RWPE2 (cell line): ENCODE measurements around the gene HES1.

Experiments
- ATAC-seq: fragments of 200-7000 bp; cut with Tn5 transposase; 3 replicates; pipeline ENCODE4 v1.9.1; 2021; ENCODE audit warnings: low read depth
- DNase-seq: peaks from one replicate; pipeline ENCODE4 v3.0.0-alpha.2; 2020; ENCODE audit warnings: low spot score
- H3K27ac ChIP-seq: fragments of 450-650 bp; 2 replicates; pipeline ENCODE4 v1.5.1; 2017; ENCODE audit warnings: mild to moderate bottlenecking; ENCODE audit not compliant: poor library complexity, severe bottlenecking
- H3K27me3 ChIP-seq: fragments of 250-450 bp; sonication (Bioruptor Pico); 2 replicates; pipeline ENCODE4 v1.5.1; 2021; ENCODE audit warnings: mild to moderate bottlenecking, moderate library complexity; ENCODE audit not compliant: insufficient read depth, poor library complexity, severe bottlenecking
- H3K36me3 ChIP-seq: fragments of 250-450 bp; sonication (Bioruptor Pico); 2 replicates; pipeline ENCODE4 v1.5.1; 2020; ENCODE audit warnings: low read depth, mild to moderate bottlenecking, moderate library complexity
- H3K4me1 ChIP-seq: fragments of 250-450 bp; sonication (Bioruptor Pico); 2 replicates; pipeline ENCODE4 v1.5.1; 2021; ENCODE audit warnings: mild to moderate bottlenecking, moderate library complexity; ENCODE audit not compliant: insufficient read depth, poor library complexity, severe bottlenecking
- H3K4me3 ChIP-seq: fragments of 250-450 bp; sonication (Bioruptor Pico); 2 replicates; pipeline ENCODE4 v1.5.1; 2021; ENCODE audit warnings: mild to moderate bottlenecking, moderate library complexity; ENCODE audit not compliant: severe bottlenecking
- H3K9me3 ChIP-seq: fragments of 250-450 bp; sonication (Bioruptor Pico); 2 replicates; pipeline ENCODE4 v1.5.1; 2021; ENCODE audit warnings: mild to moderate bottlenecking, moderate library complexity; ENCODE audit not compliant: severe bottlenecking
- TF ChIP-seq, protein P1 (sequence below): fragments of 450-650 bp; IDR thresholded peaks from one replicate; pipeline ENCODE4 v1.5.1; 2017; ENCODE audit warnings: mild to moderate bottlenecking, moderate library complexity; ENCODE audit not compliant: poor library complexity, severe bottlenecking

HES1 gene

DNA sequence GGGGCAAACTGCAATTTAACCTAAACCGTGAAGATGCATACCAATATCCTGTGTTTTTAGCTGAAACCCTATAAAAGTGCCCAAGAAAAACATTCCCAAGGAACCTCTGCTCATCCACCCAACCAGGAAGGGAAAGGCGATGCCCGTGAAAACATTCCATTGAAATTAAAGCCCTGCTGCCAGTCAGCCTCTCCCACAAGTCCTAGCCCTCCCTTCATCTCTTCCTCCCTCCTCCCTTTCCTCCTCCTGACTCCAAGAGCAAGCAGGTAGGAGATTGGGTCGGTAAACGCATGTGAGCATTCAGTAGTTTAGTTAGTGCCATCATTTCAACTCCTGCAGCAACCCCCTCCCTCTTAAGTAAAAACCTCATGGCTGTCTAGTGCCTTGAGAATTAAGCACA lies 27.7 kb downstream of the HES1 start:
- no peak overlapping the region for H3K27ac ChIP-seq
- peaks cover 4% of the 10 kb centered on the region for H3K4me1 ChIP-seq
- no peaks in the 10 kb centered on the region for H3K27me3 ChIP-seq
- DNase-seq (no peak), ATAC-seq (no peak)
- TF ChIP-seq, protein P1, sequence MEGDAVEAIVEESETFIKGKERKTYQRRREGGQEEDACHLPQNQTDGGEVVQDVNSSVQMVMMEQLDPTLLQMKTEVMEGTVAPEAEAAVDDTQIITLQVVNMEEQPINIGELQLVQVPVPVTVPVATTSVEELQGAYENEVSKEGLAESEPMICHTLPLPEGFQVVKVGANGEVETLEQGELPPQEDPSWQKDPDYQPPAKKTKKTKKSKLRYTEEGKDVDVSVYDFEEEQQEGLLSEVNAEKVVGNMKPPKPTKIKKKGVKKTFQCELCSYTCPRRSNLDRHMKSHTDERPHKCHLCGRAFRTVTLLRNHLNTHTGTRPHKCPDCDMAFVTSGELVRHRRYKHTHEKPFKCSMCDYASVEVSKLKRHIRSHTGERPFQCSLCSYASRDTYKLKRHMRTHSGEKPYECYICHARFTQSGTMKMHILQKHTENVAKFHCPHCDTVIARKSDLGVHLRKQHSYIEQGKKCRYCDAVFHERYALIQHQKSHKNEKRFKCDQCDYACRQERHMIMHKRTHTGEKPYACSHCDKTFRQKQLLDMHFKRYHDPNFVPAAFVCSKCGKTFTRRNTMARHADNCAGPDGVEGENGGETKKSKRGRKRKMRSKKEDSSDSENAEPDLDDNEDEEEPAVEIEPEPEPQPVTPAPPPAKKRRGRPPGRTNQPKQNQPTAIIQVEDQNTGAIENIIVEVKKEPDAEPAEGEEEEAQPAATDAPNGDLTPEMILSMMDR, result no peak
- no peaks in the 10 kb centered on the region for H3K9me3 ChIP-seq
- H3K36me3 ChIP-seq, result no peaks in the 10 kb centered on the region
- no peak overlapping the region for H3K4me3 ChIP-seq

DNA sequence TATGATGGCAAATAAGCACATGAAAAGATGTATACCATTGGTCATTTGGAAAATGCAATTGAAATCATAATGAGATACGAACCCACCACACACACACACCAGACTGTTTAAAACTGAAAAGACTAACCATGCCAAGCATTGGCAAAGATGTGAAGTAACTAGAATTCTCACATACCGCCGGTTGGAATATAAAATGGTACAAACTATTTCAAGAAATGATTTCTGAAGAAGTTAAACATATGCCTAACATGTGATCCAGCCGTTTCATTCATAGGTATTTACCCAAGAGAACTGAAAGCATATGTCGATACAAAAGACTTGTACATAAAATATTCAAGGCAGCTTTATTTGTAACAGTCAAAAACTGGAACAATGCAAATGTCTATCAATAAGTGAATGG lies 28.9 kb downstream of the HES1 start:
- Histone ChIP-seq H3K4me3 (no peak overlapping the region), H3K36me3 (no peaks in the 10 kb centered on the region), H3K4me1 (peaks cover 4% of the 10 kb centered on the region), H3K27me3 (no peaks in the 10 kb centered on the region), H3K9me3 (no peaks in the 10 kb centered on the region), H3K27ac (no peak overlapping the region)
- ATAC-seq (no peak), DNase-seq (no peak)
- TF ChIP-seq, protein P1, result no peak

DNA sequence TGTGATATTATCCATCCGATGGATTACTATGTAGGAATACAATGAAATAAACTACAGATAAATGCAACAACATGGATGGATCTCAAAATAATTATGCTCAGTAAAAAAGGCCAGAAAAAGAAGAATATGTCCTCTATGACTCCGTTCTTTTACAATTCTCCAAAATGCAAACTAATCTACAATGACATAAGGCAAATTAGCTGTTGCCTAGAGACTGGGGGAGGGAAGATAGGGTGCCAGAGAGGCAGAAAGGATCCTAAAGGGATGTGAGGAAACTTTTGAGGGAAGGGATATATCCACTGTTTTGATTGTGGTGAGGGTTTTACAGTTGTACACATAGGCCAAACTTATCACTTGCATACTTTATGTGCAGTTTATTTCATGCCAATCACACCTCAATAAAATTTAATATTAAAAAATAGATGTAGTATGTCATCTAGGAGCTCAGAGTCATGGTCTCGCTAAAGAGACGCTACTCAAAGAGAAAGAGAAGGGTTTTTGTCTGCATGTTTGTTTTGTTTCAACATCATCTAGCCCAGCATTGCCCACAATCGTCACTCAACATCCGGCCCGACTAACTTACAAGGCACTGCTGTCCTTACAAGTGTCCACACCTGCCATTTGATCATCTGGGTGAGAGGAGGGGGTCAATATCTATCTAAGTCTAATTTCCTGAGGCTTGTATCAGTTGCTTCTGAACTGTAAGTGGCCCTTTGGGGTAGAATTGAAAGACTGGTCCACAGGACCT lies 29.5 kb downstream of the HES1 start:
- ATAC-seq (no peak), DNase-seq (no peak)
- Histone ChIP-seq H3K27me3 (no peaks in the 10 kb centered on the region), H3K4me3 (no peak overlapping the region), H3K9me3 (no peaks in the 10 kb centered on the region), H3K4me1 (peaks cover 4% of the 10 kb centered on the region), H3K27ac (no peak overlapping the region), H3K36me3 (no peaks in the 10 kb centered on the region)
- TF ChIP-seq, protein P1, result no peak

DNA sequence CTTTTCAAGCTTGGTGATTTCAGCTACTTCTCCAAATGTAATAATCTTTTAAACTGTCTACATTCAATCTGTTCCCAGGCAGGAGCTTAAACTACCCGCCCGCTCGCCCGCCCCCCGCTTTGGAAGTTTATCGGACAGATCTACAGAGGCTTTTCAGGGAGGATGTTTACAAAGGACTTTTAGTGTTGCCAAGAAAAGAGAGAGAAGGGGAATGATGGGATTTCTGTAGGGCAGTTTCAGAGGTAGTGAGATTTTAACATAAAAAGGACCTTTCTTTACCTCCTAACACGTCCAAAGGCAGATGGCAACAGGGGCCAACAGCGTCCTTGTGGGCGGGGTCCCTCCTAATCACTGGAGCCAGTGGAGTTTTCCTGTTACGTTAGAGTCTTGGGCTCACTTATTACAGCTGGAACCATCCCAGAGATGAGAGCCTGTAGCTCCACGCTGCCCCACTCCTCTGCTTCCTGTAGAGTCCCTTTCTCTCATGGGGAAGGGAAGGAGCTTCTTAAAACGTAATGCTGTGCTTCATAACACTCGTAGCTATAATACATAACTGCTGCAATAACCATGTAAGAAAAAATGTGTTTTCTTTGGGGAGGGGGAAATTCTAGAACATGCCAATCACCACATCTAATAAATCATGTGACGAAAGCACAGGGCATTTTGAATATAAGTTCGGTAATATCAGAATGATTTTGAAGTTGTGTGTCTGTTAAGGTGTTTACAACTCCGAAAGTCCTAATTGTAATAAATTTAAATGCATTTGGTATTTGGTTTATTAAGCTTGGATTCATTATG lies 30.9 kb downstream of the HES1 start:
- no peak for ATAC-seq
- TF ChIP-seq, protein P1, result no peak
- no peak overlapping the region for H3K4me3 ChIP-seq
- H3K4me1 ChIP-seq, result no peaks in the 10 kb centered on the region
- no peaks in the 10 kb centered on the region for H3K27me3 ChIP-seq
- H3K9me3 ChIP-seq, result no peaks in the 10 kb centered on the region
- H3K27ac ChIP-seq, result no peak overlapping the region
- no peak for DNase-seq
- H3K36me3 ChIP-seq, result no peaks in the 10 kb centered on the region
